Hepatocyte (in vitro differentiated cells): Measurements from ENCODE around the gene CDC42BPG.

Experiments
- EZH2 ChIP-seq: fragments of 200-600 bp; sonication (generic); IDR thresholded peaks from 2 replicates; pipeline ENCODE4 v1.6.1; 2016; ENCODE audit warnings: antibody characterized with exemption, mild to moderate bottlenecking, borderline replicate concordance
- TF ChIP-seq, protein P1 (sequence below): fragments of 200-600 bp; sonication (generic); IDR thresholded peaks from 2 replicates; pipeline ENCODE4 v1.5.1; 2016; ENCODE audit warnings: antibody characterized with exemption, mild to moderate bottlenecking; ENCODE audit not compliant: poor library complexity

DNA sequence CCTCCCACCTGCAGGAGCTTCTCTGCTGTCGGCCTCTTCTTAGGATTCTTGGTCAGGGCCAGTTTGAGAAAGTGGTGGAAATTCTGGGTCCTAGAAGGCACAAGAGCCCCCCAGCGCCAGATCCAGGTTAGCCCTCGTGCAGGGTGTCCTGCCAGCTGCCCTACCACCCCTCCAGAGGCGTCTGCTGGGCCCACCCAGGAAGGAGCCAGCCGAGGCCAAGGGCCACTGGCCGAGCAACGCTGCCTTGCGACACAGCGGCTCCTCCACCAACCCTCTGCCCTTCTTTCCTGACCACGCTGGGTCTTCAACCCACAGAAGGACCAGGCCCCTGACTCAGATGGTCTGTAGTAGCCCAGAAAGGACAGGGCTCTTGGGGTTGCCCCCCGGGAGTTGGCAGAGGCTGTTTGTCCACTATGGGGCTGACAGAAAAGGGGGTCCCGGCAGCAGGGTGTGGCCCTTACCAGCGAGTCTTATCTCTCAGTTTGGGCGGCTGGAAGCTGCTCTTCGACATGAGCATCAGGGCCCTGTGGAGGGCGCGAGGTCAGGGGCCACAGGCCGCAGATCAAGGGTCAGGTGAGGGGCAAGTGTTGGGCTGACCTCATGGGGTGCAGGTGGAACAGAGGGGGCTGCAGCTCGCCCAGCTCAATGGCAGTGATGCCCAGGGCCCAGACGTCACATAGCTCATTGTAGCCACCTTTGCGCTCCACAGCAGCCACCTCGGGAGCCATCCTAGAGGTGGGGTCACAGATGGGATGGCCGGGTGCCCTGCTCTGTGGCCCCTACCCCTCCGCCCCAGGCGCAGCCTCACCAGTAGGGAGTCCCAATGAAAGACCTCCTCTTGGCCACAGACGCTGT is 43.9 kb downstream of the CDC42BPG start:
- TF ChIP-seq, protein P1, sequence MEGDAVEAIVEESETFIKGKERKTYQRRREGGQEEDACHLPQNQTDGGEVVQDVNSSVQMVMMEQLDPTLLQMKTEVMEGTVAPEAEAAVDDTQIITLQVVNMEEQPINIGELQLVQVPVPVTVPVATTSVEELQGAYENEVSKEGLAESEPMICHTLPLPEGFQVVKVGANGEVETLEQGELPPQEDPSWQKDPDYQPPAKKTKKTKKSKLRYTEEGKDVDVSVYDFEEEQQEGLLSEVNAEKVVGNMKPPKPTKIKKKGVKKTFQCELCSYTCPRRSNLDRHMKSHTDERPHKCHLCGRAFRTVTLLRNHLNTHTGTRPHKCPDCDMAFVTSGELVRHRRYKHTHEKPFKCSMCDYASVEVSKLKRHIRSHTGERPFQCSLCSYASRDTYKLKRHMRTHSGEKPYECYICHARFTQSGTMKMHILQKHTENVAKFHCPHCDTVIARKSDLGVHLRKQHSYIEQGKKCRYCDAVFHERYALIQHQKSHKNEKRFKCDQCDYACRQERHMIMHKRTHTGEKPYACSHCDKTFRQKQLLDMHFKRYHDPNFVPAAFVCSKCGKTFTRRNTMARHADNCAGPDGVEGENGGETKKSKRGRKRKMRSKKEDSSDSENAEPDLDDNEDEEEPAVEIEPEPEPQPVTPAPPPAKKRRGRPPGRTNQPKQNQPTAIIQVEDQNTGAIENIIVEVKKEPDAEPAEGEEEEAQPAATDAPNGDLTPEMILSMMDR = no peak
- no peak for TF ChIP-seq EZH2
